IMR-90 (cell line): ENCODE measurements around the gene PRPF40B. TPM values are rescaled to one million over a fixed set of nuclear protein-coding genes. Genes with fewer than 3 reads are reported as not detected.

Experiments
- ATAC-seq: fragments of 200-7000 bp; cut with Tn5 transposase; 2 replicates; pipeline ENCODE4 v1.9.1; 2020; ENCODE audit warnings: low read depth, mild to moderate bottlenecking, moderate library complexity
- BruUV-seq: library from RNA; stranded (reverse); fragments of 400-500 nt; replicated peaks from 2 replicates; lab custom pipeline; 2021; lab: Mats Ljungman, UMichigan
- CTCF ChIA-PET: fragments of 300-600 bp; formaldehyde crosslinking; extraction: SDS; loops from one replicate; lab custom pipeline; 2021; ENCODE audit warnings: antibody characterized with exemption; lab: Yijun Ruan, JAX
- POLR2A ChIA-PET: fragments of 300-600 bp; sonication (Branson Sonifier 250); formaldehyde crosslinking; loops from one replicate; lab custom pipeline; 2022; ENCODE audit warnings: antibody characterized with exemption; ENCODE audit not compliant: unreplicated experiment; lab: Charles Lee
- DNase-seq: peaks from one replicate; pipeline ENCODE4 v3.0.0; 2013
- H2AFZ ChIP-seq: replicated peaks from 2 replicates; pipeline ENCODE3; 2013; ENCODE audit warnings: low read length, mild to moderate bottlenecking; ENCODE audit not compliant: poor library complexity
- H2AK5ac ChIP-seq: 2 replicates; pipeline ENCODE4 v1.6.1; 2013; ENCODE audit warnings: low read depth, low read length, inconsistent platforms
- H2AK9ac ChIP-seq: replicated peaks from 2 replicates; pipeline ENCODE3; 2013; ENCODE audit warnings: mild to moderate bottlenecking, low read depth, low read length, moderate library complexity; ENCODE audit not compliant: poor library complexity
- H2BK120ac ChIP-seq: 2 replicates; pipeline ENCODE4 v1.6.1; 2013; ENCODE audit warnings: low read depth, low read length, inconsistent platforms
- H2BK15ac ChIP-seq: 3 replicates; pipeline ENCODE4 v1.6.1; 2013; ENCODE audit warnings: low read depth, low read length, inconsistent platforms
- H2BK20ac ChIP-seq: 2 replicates; pipeline ENCODE4 v1.6.1; 2013; ENCODE audit warnings: low read depth, mild to moderate bottlenecking, inconsistent platforms, low read length, moderate library complexity
- H2BK5ac ChIP-seq: 2 replicates; pipeline ENCODE4 v1.6.1; 2013; ENCODE audit warnings: mild to moderate bottlenecking, low read depth, low read length, inconsistent platforms; ENCODE audit not compliant: poor library complexity, severe bottlenecking
- H3K14ac ChIP-seq: replicated peaks from 2 replicates; pipeline ENCODE4 v1.6.1; 2013; ENCODE audit warnings: low read depth, low read length, inconsistent platforms
- H3K18ac ChIP-seq: 2 replicates; pipeline ENCODE4 v1.6.1; 2013; ENCODE audit warnings: low read depth, low read length, control low read depth
- H3K23ac ChIP-seq: 2 replicates; pipeline ENCODE4 v1.6.1; 2013; ENCODE audit warnings: low read depth, low read length, inconsistent platforms
- H3K27ac ChIP-seq: 2 replicates; pipeline ENCODE4 v1.5.1; 2013; ENCODE audit warnings: mild to moderate bottlenecking, control low read depth, low read length; ENCODE audit not compliant: insufficient read depth
- H3K27me3 ChIP-seq: 2 replicates; pipeline ENCODE4 v1.6.1; 2013; ENCODE audit warnings: low read length; ENCODE audit not compliant: control insufficient read depth, insufficient read depth
- H3K36me3 ChIP-seq: 2 replicates; pipeline ENCODE4 v1.6.1; 2013; ENCODE audit warnings: low read length, mixed read lengths; ENCODE audit not compliant: control insufficient read depth, insufficient read depth
- H3K4ac ChIP-seq: 2 replicates; pipeline ENCODE4 v1.6.1; 2013; ENCODE audit warnings: low read depth, low read length, inconsistent platforms
- H3K4me1 ChIP-seq: 2 replicates; pipeline ENCODE4 v1.6.1; 2013; ENCODE audit warnings: low read length, mixed read lengths; ENCODE audit not compliant: control insufficient read depth, insufficient read depth
- H3K4me2 ChIP-seq: 2 replicates; pipeline ENCODE4 v1.6.1; 2013; ENCODE audit warnings: low read depth, mild to moderate bottlenecking, control low read depth, low read length, moderate library complexity
- H3K4me3 ChIP-seq: 2 replicates; pipeline ENCODE4 v1.5.1; 2013; ENCODE audit warnings: low read depth, mild to moderate bottlenecking, control low read depth, low read length, moderate library complexity; ENCODE audit not compliant: insufficient read depth
- H3K56ac ChIP-seq: 2 replicates; pipeline ENCODE4 v1.6.1; 2013; ENCODE audit warnings: low read length, inconsistent platforms; ENCODE audit not compliant: insufficient read depth; ENCODE audit errors: extremely low read depth
- H3K79me1 ChIP-seq, 2 experiments: 2 replicates each; pipeline ENCODE4 v1.6.1; 2013; ENCODE audit warnings: low read length in 2 of 2, inconsistent platforms in 1 of 2, low read depth in 1 of 2
- H3K9ac ChIP-seq: 2 replicates; pipeline ENCODE4 v1.6.1; 2013; ENCODE audit warnings: low read depth, low read length, control low read depth
- H3K9me1 ChIP-seq: 2 replicates; pipeline ENCODE4 v1.6.1; 2013; ENCODE audit warnings: low read length, inconsistent platforms; ENCODE audit not compliant: insufficient read depth
- H3K9me3 ChIP-seq: 2 replicates; pipeline ENCODE4 v1.6.1; 2013; ENCODE audit warnings: low read length; ENCODE audit not compliant: control insufficient read depth, insufficient read depth
- H4K20me1 ChIP-seq: 2 replicates; pipeline ENCODE4 v1.6.1; 2013; ENCODE audit warnings: low read length, inconsistent platforms; ENCODE audit not compliant: insufficient read depth
- H4K5ac ChIP-seq: 2 replicates; pipeline ENCODE4 v1.6.1; 2013; ENCODE audit warnings: mild to moderate bottlenecking, low read depth, low read length, control low read depth
- H4K8ac ChIP-seq, 2 experiments: 2 replicates each; pipeline ENCODE4 v1.6.1; 2013; ENCODE audit warnings: low read depth in 2 of 2, low read length in 2 of 2, control low read depth in 1 of 2, inconsistent platforms in 1 of 2
- H4K91ac ChIP-seq: 2 replicates; pipeline ENCODE4 v1.6.1; 2013; ENCODE audit warnings: low read depth, low read length, inconsistent platforms; ENCODE audit not compliant: insufficient read depth
- BHLHE40 ChIP-seq: fragments of 150-350 bp; IDR thresholded peaks from 2 replicates; pipeline ENCODE4 v1.6.1; 2016; ENCODE audit warnings: mild to moderate bottlenecking, low read depth, low read length
- CEBPB ChIP-seq: IDR thresholded peaks from 2 replicates; pipeline ENCODE4 v1.6.1; 2012; ENCODE audit warnings: low read depth, low read length, improper control_type of control experiment
- CHD1 ChIP-seq: IDR thresholded peaks from 2 replicates; pipeline ENCODE4 v1.6.1; 2012; ENCODE audit warnings: low read depth, low read length, improper control_type of control experiment
- FOS ChIP-seq: fragments of 150-350 bp; IDR thresholded peaks from 2 replicates; pipeline ENCODE4 v1.6.1; 2016; ENCODE audit warnings: low read depth, low read length
- MAFK ChIP-seq: IDR thresholded peaks from 2 replicates; pipeline ENCODE4 v1.6.1; 2012; ENCODE audit warnings: low read depth, low read length, improper control_type of control experiment
- POLR2A ChIP-seq: IDR thresholded peaks from 2 replicates; pipeline ENCODE4 v1.6.1; 2012; ENCODE audit warnings: mild to moderate bottlenecking, low read depth, low read length
- SMC3 ChIP-seq: fragments of 150-350 bp; IDR thresholded peaks from 2 replicates; pipeline ENCODE4 v1.6.1; 2016; ENCODE audit warnings: low read depth, mild to moderate bottlenecking, antibody characterized with exemption, low read length, moderate library complexity
- USF2 ChIP-seq: fragments of 150-350 bp; IDR thresholded peaks from 2 replicates; pipeline ENCODE4 v1.6.1; 2017; ENCODE audit warnings: mild to moderate bottlenecking, antibody characterized with exemption, low read length, low read depth
- WGBS, 2 experiments: methylation state at CpG; one replicate each; pipeline versions ENCODE4 v1.1.5 to v1.1.7; 2013; ENCODE audit warnings: missing lambda C conversion rate in 2 of 2; ENCODE audit not compliant: insufficient read length in 1 of 2; ENCODE audit errors: extremely low coverage in 2 of 2; 5-methylcytosine and 5-hydroxymethylcytosine counted together
- dilution Hi-C: fragments of 300-500 bp; cut with HindIII; formaldehyde crosslinking; loops from one replicate; pipeline ENCODE4 v1.14.3; 2018; ENCODE audit warnings: low sequenced_read_pairs; ENCODE audit not compliant: unreplicated experiment
- in situ Hi-C: fragments of 300-500 bp; cut with MboI; formaldehyde crosslinking; loops from 3 replicates; pipeline ENCODE4 v1.14.3; 2019; ENCODE audit warnings: low sequenced_read_pairs, inconsistent platforms, mixed read lengths
- intact Hi-C: fragments of 100-400 bp; cut with micrococcal nuclease; formaldehyde crosslinking; loops from 2 replicates; pipeline ENCODE4 v1.10.0; 2022
- polyA plus RNA-seq, 3 experiments: library from polyadenylated mRNA; depleted of rRNA; stranded (reverse); fragments of >200 nt; gene quantifications; 2 replicates each; pipeline ENCODE4 v1.2.3, GENCODE V29; 2012; ENCODE audit warnings: low replicate concordance in 1 of 3
- total RNA-seq: library from RNA; depleted of rRNA; stranded (reverse); fragments of >200 nt; gene quantifications from 2 replicates; pipeline ENCODE4 v1.2.3, GENCODE V29; 2012

PRPF40B gene
- total and polyA plus RNA-seq, 2 of the 4 experiments (the other 2 are of a cell fraction), result 5.0 to 11.8 TPM

- peak; percentile 29 for DNase-seq
Observed at GRCh38 chr12:49619286-49619685, 4.1 kb upstream of the PRPF40B start.

More at GRCh38 chr12:49619286-49619685, 4.1 kb upstream of the PRPF40B start:
- Histone ChIP-seq H3K36me3 (no peaks in the 10 kb centered on the region), H4K8ac (no peak overlapping the region), H4K91ac (no peak overlapping the region), H2AK9ac (no peak overlapping the region), H3K9me1 (no peaks in the 10 kb centered on the region), H3K27ac (no peak overlapping the region), H3K4ac (no peak overlapping the region), H4K20me1 (no peaks in the 10 kb centered on the region), H3K18ac (no peak overlapping the region), H2BK15ac (no peak overlapping the region), H2AK5ac (no peak overlapping the region), H2BK120ac (no peak overlapping the region), H3K4me1 (peaks cover 9% of the 10 kb centered on the region), H3K4me3 (no peak overlapping the region), H3K23ac (no peak overlapping the region), H4K5ac (no peak overlapping the region), H2AFZ (no peak overlapping the region), H3K79me1 (peaks cover 0 to 13% of the 10 kb centered on the region in 2 experiments; a peak in 2 of 4 replicates), H2BK5ac (no peak overlapping the region), H3K9me3 (peaks cover 2% of the 10 kb centered on the region; the same call in 1 of the 2 replicates), H3K27me3 (peaks cover 3% of the 10 kb centered on the region; the same call in 1 of the 2 replicates), H3K9ac (no peak overlapping the region), H3K56ac (no peak overlapping the region), H3K4me2 (no peak overlapping the region), H3K14ac (peak overlapping the region; percentile 52; the same call in 1 of the 2 replicates), H2BK20ac (no peak overlapping the region)
- in situ Hi-C loops (no loop called here), intact Hi-C loops (no loop called here), dilution Hi-C loops (no loop called here)
- ChIA-PET POLR2A (no interaction called here), CTCF (interaction anchor here (0.7 to 0.9 kb wide), 2 partner anchors 18 to 513 kb away, joined by 4 to 6 read pairs; no protein-coding TSS in a partner anchor)
- no CpG with 5 or more reads among the region's 3 CpGs for WGBS, 2 experiments
- TF ChIP-seq FOS, result no peak
- peak; percentile 77 for TF ChIP-seq CEBPB
- no peak for TF ChIP-seq BHLHE40
- TF ChIP-seq CHD1, result no peak
- no peak for TF ChIP-seq MAFK
- TF ChIP-seq USF2, result no peak
- no peak for TF ChIP-seq POLR2A
- no peak for TF ChIP-seq SMC3
- no TSS peak for BruUV-seq
- ATAC-seq, result no peak
